NCI-H526 treated with DMSO at 0.1 percent for 48 hours (cell line): Measurements from ENCODE around the gene TBC1D4.
"Not testable (repeated sequence)": the region's sequence is repeated elsewhere in the genome, so short reads cannot be mapped to it uniquely, and the experiment has no call there.

Experiments
- DNase-seq: peaks from one replicate; lab custom pipeline; 2025; lab: John Stamatoyannopoulos, UW

The TBC1D4 gene

GRCh38 chr13:75454497-75454896 lies 27.5 kb downstream of the TBC1D4 start:
- DNase-seq = no peak

GRCh38 chr13:75452564-75452963 lies 29.4 kb downstream of the TBC1D4 start:
- no peak for DNase-seq

GRCh38 chr13:75447493-75447892 lies 34.5 kb downstream of the TBC1D4 start:
- DNase-seq = no peak

- no peak for DNase-seq
Observed at GRCh38 chr13:75446874-75447273, 35.1 kb downstream of the TBC1D4 start.

- DNase-seq = no peak
Observed at GRCh38 chr13:75445717-75446499, 36.1 kb downstream of the TBC1D4 start.

- DNase-seq = no peak
Observed at GRCh38 chr13:75444016-75444415, 38.0 kb downstream of the TBC1D4 start.

GRCh38 chr13:75443356-75443958 lies 38.5 kb downstream of the TBC1D4 start:
- no peak for DNase-seq

- no peak for DNase-seq
Observed at GRCh38 chr13:75442736-75443234, 39.2 kb downstream of the TBC1D4 start.

GRCh38 chr13:75440100-75440499 lies 41.9 kb downstream of the TBC1D4 start:
- DNase-seq = no peak

GRCh38 chr13:75437582-75438318 lies 44.2 kb downstream of the TBC1D4 start:
- DNase-seq = no peak

GRCh38 chr13:75434126-75434525 lies 47.8 kb downstream of the TBC1D4 start:
- not testable (repeated sequence) for DNase-seq

GRCh38 chr13:75432811-75433244 lies 49.1 kb downstream of the TBC1D4 start:
- DNase-seq = no peak

- no peak for DNase-seq
Observed at GRCh38 chr13:75432045-75432444, 49.9 kb downstream of the TBC1D4 start.

- DNase-seq = no peak
Observed at GRCh38 chr13:75430436-75431209, 51.3 kb downstream of the TBC1D4 start.

GRCh38 chr13:75426421-75426820 lies 55.5 kb downstream of the TBC1D4 start:
- no peak for DNase-seq

GRCh38 chr13:75425216-75426009 lies 56.6 kb downstream of the TBC1D4 start:
- no peak for DNase-seq

- no peak for DNase-seq
Observed at GRCh38 chr13:75423946-75424345, 58.0 kb downstream of the TBC1D4 start.

GRCh38 chr13:75422028-75422427 lies 59.9 kb downstream of the TBC1D4 start:
- no peak for DNase-seq

GRCh38 chr13:75421133-75421532 lies 60.8 kb downstream of the TBC1D4 start:
- no peak for DNase-seq

- no peak for DNase-seq
Observed at GRCh38 chr13:75419656-75420055, 62.3 kb downstream of the TBC1D4 start.

- no peak for DNase-seq
Observed at GRCh38 chr13:75418997-75419396, 63.0 kb downstream of the TBC1D4 start.
